ENCODE measurements around the gene PTDSS2. TPM values are rescaled to one million over a fixed set of nuclear protein-coding genes. Genes with fewer than 3 reads are reported as not detected.

The PTDSS2 gene
- total and polyA plus RNA-seq, 2 donors from 2014 or later = 28.5 to 37.7 TPM

- H3K4me1 ChIP-seq (ENCODE audit: control insufficient read depth in 2 of 3, insufficient read depth in 2 of 3, low read depth in 1 of 3, low read length in 3 of 3) = peaks cover 0 to 29% (median 6%) of the 10 kb centered on the region in 3 donors
- no peaks in the 10 kb centered on the region for H3K36me3 ChIP-seq (ENCODE audit: control insufficient read depth in 2 of 3, insufficient read depth in 3 of 3, low read length in 3 of 3)
- H3K27me3 ChIP-seq (ENCODE audit: control insufficient read depth, insufficient read depth, low read length) = no peaks in the 10 kb centered on the region
- H3K9ac ChIP-seq (ENCODE audit: low read length in 3 of 3) = peak overlapping the region in 2 of 3 donors; percentile 0 to 40
- H3K27ac ChIP-seq (ENCODE audit: low read depth in 2 of 2, low read length in 2 of 2) = peak overlapping the region; percentile 59 to 76
- peak overlapping the region in 1 of 3 donors; percentile 64 for H3K4me3 ChIP-seq (ENCODE audit: low read length in 3 of 3)
- intact Hi-C loops (cut with DNase I) = no loop called here
- DNase-seq (no peak), FAIRE-seq (no peak)
- TF ChIP-seq CTCF (IDR thresholded peaks at IDR 0.05; ENCODE audit: borderline replicate concordance, extremely low read depth, insufficient read depth) = no peak
- H3K9me3 ChIP-seq (ENCODE audit: control insufficient read depth in 2 of 3, insufficient read depth in 1 of 3, low read length in 3 of 3) = no peaks in the 10 kb centered on the region
Observed at GRCh38 chr11:415640-416041, 34.4 kb upstream of the PTDSS2 start.

- no peaks in the 10 kb centered on the region for H3K9me3 ChIP-seq (ENCODE audit: control insufficient read depth in 2 of 3, insufficient read depth in 1 of 3, low read length in 3 of 3)
- peak overlapping the region in 1 of 3 donors; percentile 40 for H3K9ac ChIP-seq (ENCODE audit: low read length in 3 of 3)
- peaks cover 0 to 29% (median 6%) of the 10 kb centered on the region in 3 donors for H3K4me1 ChIP-seq (ENCODE audit: control insufficient read depth in 2 of 3, insufficient read depth in 2 of 3, low read depth in 1 of 3, low read length in 3 of 3)
- intact Hi-C loops (cut with DNase I) = no loop called here
- no peak for TF ChIP-seq CTCF (IDR thresholded peaks at IDR 0.05; ENCODE audit: borderline replicate concordance, extremely low read depth, insufficient read depth)
- peak overlapping the region; percentile 76 to 81 for H3K27ac ChIP-seq (ENCODE audit: low read depth in 2 of 2, low read length in 2 of 2)
- H3K36me3 ChIP-seq (ENCODE audit: control insufficient read depth in 2 of 3, insufficient read depth in 3 of 3, low read length in 3 of 3) = no peaks in the 10 kb centered on the region
- no peaks in the 10 kb centered on the region for H3K27me3 ChIP-seq (ENCODE audit: control insufficient read depth, insufficient read depth, low read length)
- no peak for DNase-seq
- no peak for FAIRE-seq
- H3K4me3 ChIP-seq (ENCODE audit: low read length in 3 of 3) = peak overlapping the region in 2 of 3 donors; percentile 40 to 64
Observed at GRCh38 chr11:416051-416756, 33.9 kb upstream of the PTDSS2 start.

GRCh38 chr11:416757-417621 is 33.1 kb upstream of the PTDSS2 start:
- H3K27me3 ChIP-seq (ENCODE audit: control insufficient read depth, insufficient read depth, low read length) = no peaks in the 10 kb centered on the region
- peak overlapping the region; percentile 76 to 81 for H3K27ac ChIP-seq (ENCODE audit: low read depth in 2 of 2, low read length in 2 of 2)
- peaks cover 0 to 29% (median 6%) of the 10 kb centered on the region in 3 donors for H3K4me1 ChIP-seq (ENCODE audit: control insufficient read depth in 2 of 3, insufficient read depth in 2 of 3, low read depth in 1 of 3, low read length in 3 of 3)
- no peak for TF ChIP-seq CTCF (IDR thresholded peaks at IDR 0.05; ENCODE audit: borderline replicate concordance, extremely low read depth, insufficient read depth)
- DNase-seq (peak in 4 of 5 donors; percentile 38 to 89 (median 61)), FAIRE-seq (no peak)
- no peaks in the 10 kb centered on the region for H3K9me3 ChIP-seq (ENCODE audit: control insufficient read depth in 2 of 3, insufficient read depth in 1 of 3, low read length in 3 of 3)
- no peaks in the 10 kb centered on the region for H3K36me3 ChIP-seq (ENCODE audit: control insufficient read depth in 2 of 3, insufficient read depth in 3 of 3, low read length in 3 of 3)
- H3K4me3 ChIP-seq (ENCODE audit: low read length in 3 of 3) = peak overlapping the region in 2 of 3 donors; percentile 55 to 64
- H3K9ac ChIP-seq (ENCODE audit: low read length in 3 of 3) = peak overlapping the region in 1 of 3 donors; percentile 51
- intact Hi-C loops (cut with DNase I) = no loop called here
